Right lobe of liver (tissue), 4 donors: ENCODE data around the gene SPTBN1.

Source experiments
- POLR2A ChIP-seq: fragments of 450-650 bp; IDR thresholded peaks from one replicate; pipeline ENCODE4 v1.6.1; 2017; ENCODE audit warnings: antibody characterized with exemption, mild to moderate bottlenecking
- TF ChIP-seq, protein P1 (sequence below), 4 donors: fragments of 200-600 bp in 3 of 4; fragments of 450-650 bp in 1 of 4; IDR thresholded peaks; one replicate each; pipeline versions ENCODE4 v1.5.1 to v1.8.0; 2016 to 2022; ENCODE audit warnings: antibody characterized with exemption in 4 of 4, mild to moderate bottlenecking in 2 of 4
- donor health status: DM: no; HTN: no; CAD: no.
- donor health status: DM: no; HTN: no; CAD: no.
- donor health status: DM: no; HTN: yes; CAD: no.

DNA sequence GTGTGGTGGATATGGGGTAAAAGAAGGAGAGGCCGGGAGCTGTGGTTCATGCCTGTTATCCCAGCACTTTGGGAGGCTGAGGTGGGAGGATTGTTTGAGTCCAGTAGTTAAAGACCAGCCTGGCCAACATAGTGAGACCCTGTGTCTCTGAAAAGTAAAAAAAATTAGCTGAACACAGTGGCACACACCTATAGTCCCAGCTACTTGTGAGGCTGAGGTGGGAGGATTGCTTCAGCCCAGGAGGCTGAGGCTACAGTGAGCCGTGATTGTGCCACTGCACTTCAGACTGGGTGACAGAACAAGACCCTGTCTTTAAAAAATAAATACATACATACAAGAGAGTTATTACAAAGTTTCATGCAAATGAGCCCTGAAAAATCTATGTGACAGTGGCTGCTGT is 80.6 kb downstream of the SPTBN1 start:
- TF ChIP-seq, protein P1, sequence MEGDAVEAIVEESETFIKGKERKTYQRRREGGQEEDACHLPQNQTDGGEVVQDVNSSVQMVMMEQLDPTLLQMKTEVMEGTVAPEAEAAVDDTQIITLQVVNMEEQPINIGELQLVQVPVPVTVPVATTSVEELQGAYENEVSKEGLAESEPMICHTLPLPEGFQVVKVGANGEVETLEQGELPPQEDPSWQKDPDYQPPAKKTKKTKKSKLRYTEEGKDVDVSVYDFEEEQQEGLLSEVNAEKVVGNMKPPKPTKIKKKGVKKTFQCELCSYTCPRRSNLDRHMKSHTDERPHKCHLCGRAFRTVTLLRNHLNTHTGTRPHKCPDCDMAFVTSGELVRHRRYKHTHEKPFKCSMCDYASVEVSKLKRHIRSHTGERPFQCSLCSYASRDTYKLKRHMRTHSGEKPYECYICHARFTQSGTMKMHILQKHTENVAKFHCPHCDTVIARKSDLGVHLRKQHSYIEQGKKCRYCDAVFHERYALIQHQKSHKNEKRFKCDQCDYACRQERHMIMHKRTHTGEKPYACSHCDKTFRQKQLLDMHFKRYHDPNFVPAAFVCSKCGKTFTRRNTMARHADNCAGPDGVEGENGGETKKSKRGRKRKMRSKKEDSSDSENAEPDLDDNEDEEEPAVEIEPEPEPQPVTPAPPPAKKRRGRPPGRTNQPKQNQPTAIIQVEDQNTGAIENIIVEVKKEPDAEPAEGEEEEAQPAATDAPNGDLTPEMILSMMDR (IDR thresholded peaks at IDR 0.05) = no peak
- no peak for TF ChIP-seq POLR2A
